Body of pancreas (tissue), 4 donors: ENCODE data around the gene MAPT. TPM values are rescaled to one million over a fixed set of nuclear protein-coding genes. Genes with fewer than 3 reads are reported as not detected.

Experiments
- ATAC-seq: fragments of 150-250 bp; one replicate; pipeline ENCODE4 v1.9.1; 2016
- DNase-seq, 4 donors: peaks; one replicate each; pipeline ENCODE4 v3.0.0-alpha.2; 2019
- H3K27ac ChIP-seq, 4 donors: fragments of 200-600 bp; sonication (generic); 1 replicate in 3 of 4; 2 replicates in 1 of 4; pipeline versions ENCODE4 v1.5.1 to v1.6.1; 2016 to 2019; ENCODE audit warnings: mild to moderate bottlenecking in 1 of 4, mixed read lengths in 1 of 4, moderate library complexity in 1 of 4
- H3K27me3 ChIP-seq, 2 donors: fragments of 200-600 bp; sonication (generic); one replicate each; pipeline ENCODE4 v1.6.0; 2016; ENCODE audit warnings: mild to moderate bottlenecking in 1 of 2
- H3K36me3 ChIP-seq, 2 donors: fragments of 200-600 bp; sonication (generic); replicated peaks in 1 of 2; 2 replicates each; pipeline ENCODE4 v1.5.1; 2016; ENCODE audit warnings: low read depth in 2 of 2; ENCODE audit not compliant: insufficient read depth in 1 of 2
- H3K4me1 ChIP-seq: fragments of 200-600 bp; sonication (generic); one replicate; pipeline ENCODE4 v1.6.0; 2016
- H3K4me3 ChIP-seq, 2 donors: fragments of 200-600 bp; sonication (generic); 1 replicate in 1 of 2; 2 replicates in 1 of 2; pipeline ENCODE4 v1.5.1; 2016 to 2019
- H3K9me3 ChIP-seq, 3 donors: fragments of 200-600 bp; sonication (generic); 1 replicate in 2 of 3; 2 replicates in 1 of 3; pipeline ENCODE4 v1.5.1; 2016
- CTCF ChIP-seq, 7 experiments: fragments of 450-650 bp in 4 of 7; fragments of 200-600 bp in 3 of 7; sonication (generic) in 3 of 7; IDR thresholded peaks; one replicate each; pipeline ENCODE4 v1.5.1; 2016 to 2019; ENCODE audit warnings: antibody characterized with exemption in 7 of 7
- POLR2A ChIP-seq, 3 donors: fragments of 450-650 bp; IDR thresholded peaks; one replicate each; pipeline ENCODE4 v1.6.1; 2016; ENCODE audit warnings: antibody characterized with exemption in 3 of 3, mild to moderate bottlenecking in 2 of 3
- WGBS, 2 donors: methylation state at CpG; one replicate each; pipeline ENCODE4 v1.1.5; 2017; 5-methylcytosine and 5-hydroxymethylcytosine counted together
- intact Hi-C: fragments of 100-400 bp; cut with DNase I; formaldehyde crosslinking; loops from one replicate; pipeline ENCODE4 v1.15.1; 2023
- total RNA-seq, 2 donors: library from RNA; depleted of rRNA; stranded (reverse); fragments of >200 nt; gene quantifications; one replicate each; pipeline ENCODE4 v1.1.0, GENCODE V29; 2016

The MAPT gene
- total RNA-seq, 2 donors from 2014 or later: 1.6 to 2.3 TPM

GRCh38 chr17:45950888-45951287, 56.5 kb downstream of the MAPT start:
- Histone ChIP-seq H3K36me3 (no peaks in the 10 kb centered on the region), H3K4me1 (peaks cover 11% of the 10 kb centered on the region), H3K27me3 (no peaks in the 10 kb centered on the region), H3K4me3 (no peak overlapping the region), H3K27ac (no peak overlapping the region), H3K9me3 (no peaks in the 10 kb centered on the region)
- 77 to 84% methylated on average over 5 to 8 of the region's 8 CpGs for whole genome bisulfite sequencing, 2 donors
- TF ChIP-seq CTCF (IDR thresholded peaks at IDR 0.05) (no peak), POLR2A (IDR thresholded peaks at IDR 0.05) (no peak)
- no peak for DNase-seq
- intact Hi-C loops: no loop called here
- no peak for ATAC-seq

- Histone ChIP-seq H3K4me3 (no peak overlapping the region), H3K4me1 (peaks cover 11% of the 10 kb centered on the region), H3K27ac (no peak overlapping the region), H3K36me3 (no peaks in the 10 kb centered on the region), H3K9me3 (no peaks in the 10 kb centered on the region), H3K27me3 (no peaks in the 10 kb centered on the region)
- DNase-seq (no peak), ATAC-seq (no peak)
- intact Hi-C loops: no loop called here
- 50 to 57% methylated on average over 10 of the region's 10 CpGs for WGBS, 2 donors
- TF ChIP-seq CTCF (IDR thresholded peaks at IDR 0.05): no peak
- TF ChIP-seq POLR2A (IDR thresholded peaks at IDR 0.05): no peak
Measured at GRCh38 chr17:45951403-45951802, 57.0 kb downstream of the MAPT start.

- intact Hi-C loops: no loop called here
- DNase-seq: no peak
- Histone ChIP-seq H3K9me3 (no peaks in the 10 kb centered on the region), H3K4me1 (peaks cover 11% of the 10 kb centered on the region), H3K36me3 (no peaks in the 10 kb centered on the region), H3K27ac (no peak overlapping the region), H3K4me3 (no peak overlapping the region), H3K27me3 (no peaks in the 10 kb centered on the region)
- WGBS, 2 donors: 82 to 84% methylated on average over 6 of the region's 6 CpGs
- ATAC-seq: no peak
- TF ChIP-seq POLR2A (IDR thresholded peaks at IDR 0.05) (no peak), CTCF (IDR thresholded peaks at IDR 0.05) (no peak)
Measured at GRCh38 chr17:45951941-45952340, 57.6 kb downstream of the MAPT start.

- DNase-seq (no peak), ATAC-seq (no peak)
- Histone ChIP-seq H3K36me3 (no peaks in the 10 kb centered on the region), H3K27ac (no peak overlapping the region), H3K4me3 (no peak overlapping the region), H3K9me3 (no peaks in the 10 kb centered on the region), H3K4me1 (peaks cover 11% of the 10 kb centered on the region), H3K27me3 (no peaks in the 10 kb centered on the region)
- intact Hi-C loops: no loop called here
- no peak for TF ChIP-seq CTCF (IDR thresholded peaks at IDR 0.05)
- TF ChIP-seq POLR2A (IDR thresholded peaks at IDR 0.05): no peak
- WGBS, 2 donors: 87 to 90% methylated on average over 3 to 6 of the region's 6 CpGs
Measured at GRCh38 chr17:45952814-45953320, 58.5 kb downstream of the MAPT start.

- DNase-seq: no peak
- Histone ChIP-seq H3K9me3 (no peaks in the 10 kb centered on the region), H3K4me1 (peaks cover 9% of the 10 kb centered on the region), H3K4me3 (no peak overlapping the region), H3K36me3 (no peaks in the 10 kb centered on the region), H3K27me3 (no peaks in the 10 kb centered on the region), H3K27ac (no peak overlapping the region)
- WGBS, 2 donors: 90 to 91% methylated on average over 2 of the region's 2 CpGs
- intact Hi-C loops: no loop called here
- TF ChIP-seq POLR2A (IDR thresholded peaks at IDR 0.05) (no peak), CTCF (IDR thresholded peaks at IDR 0.05) (no peak)
- no peak for ATAC-seq
Measured at GRCh38 chr17:45953561-45953960, 59.2 kb downstream of the MAPT start.
